B cell (primary cell): Measurements from ENCODE around the gene UNC93B1.
"Not testable (repeated sequence)": the region's sequence is repeated elsewhere in the genome, so short reads cannot be mapped to it uniquely, and the experiment has no call there.

Experiments used
- CTCF ChIP-seq: fragments of 200-600 bp; IDR thresholded peaks from one replicate; pipeline ENCODE4 v1.8.0; 2022; ENCODE audit warnings: antibody characterized with exemption, mild to moderate bottlenecking
- EZH2 ChIP-seq: IDR thresholded peaks from 2 replicates; pipeline ENCODE4 v1.6.1; 2012; ENCODE audit warnings: borderline replicate concordance, low read depth, mild to moderate bottlenecking, moderate library complexity, low read length; ENCODE audit not compliant: insufficient read depth, poor library complexity, severe bottlenecking

GRCh38 chr11:67993821-67994220, 10.1 kb downstream of the UNC93B1 start:
- TF ChIP-seq CTCF, result peak; percentile 60
- not testable (repeated sequence) for TF ChIP-seq EZH2
